ENCODE results near the gene MMP11. TPM values are rescaled to one million over a fixed set of nuclear protein-coding genes. Genes with fewer than 3 reads are reported as not detected.
A peak's percentile ranks its signal among the peaks of the same experiment; 100 is the strongest.
"Not testable (repeated sequence)": the region's sequence is repeated elsewhere in the genome, so short reads cannot be mapped to it uniquely, and the experiment has no call there.

The MMP11 gene
- total RNA-seq: 1 to 10 TPM in 2 of 4 donors, under 1 TPM in 1, not detected in 1; 0.60 to 3.9 (median 2.1) TPM

- peak in 1 of 2 donors; percentile 77 for DNase-seq (ENCODE audit: low spot score in 2 of 2)
- Histone ChIP-seq H3K36me3 (no peaks in the 10 kb centered on the region), H3K4me1 (peaks cover 49% of the 10 kb centered on the region), H3K9me3 (no peaks in the 10 kb centered on the region), H3K4me3 (peak within 1 kb of the TSS; percentile 56), H3K27me3 (no peaks in the 10 kb centered on the region), H3K27ac (no peak within 1 kb of the TSS)
- WGBS: 30% methylated on average over 7 of the region's 79 CpGs
- TF ChIP-seq POLR2A (IDR thresholded peaks at IDR 0.05) (no peak), POLR2AphosphoS5 (IDR thresholded peaks at IDR 0.05) (no peak), EP300 (IDR thresholded peaks at IDR 0.05) (no peak), CTCF (IDR thresholded peaks at IDR 0.05) (no peak)
These were observed at the start of gene MMP11 for GRCh38 chr22:23772649-23773473. TSS of gene MMP11 (plus strand) at chr22:23772849. CDS start at chr22:23772871, 22 bp downstream.

GRCh38 chr22:23728108-23728507 lies 44.5 kb upstream of the MMP11 start:
- H3K36me3 ChIP-seq; DNase-seq (ENCODE audit: low spot score in 2 of 2); H3K9me3 ChIP-seq; H3K27me3 ChIP-seq; H3K4me3 ChIP-seq; H3K27ac ChIP-seq; H3K4me1 ChIP-seq: not testable (repeated sequence)
- 81% methylated on average over 4 of the region's 4 CpGs for WGBS

- H3K36me3 ChIP-seq: peaks cover 20% of the 10 kb centered on the region
- no peaks in the 10 kb centered on the region for H3K4me1 ChIP-seq
- no peaks in the 10 kb centered on the region for H3K9me3 ChIP-seq
- no peak overlapping the region for H3K27ac ChIP-seq
- DNase-seq (ENCODE audit: low spot score in 2 of 2): no peak
- no peak overlapping the region for H3K4me3 ChIP-seq
- H3K27me3 ChIP-seq: no peaks in the 10 kb centered on the region
- TF ChIP-seq CTCF (IDR thresholded peaks at IDR 0.05) (no peak), POLR2AphosphoS5 (IDR thresholded peaks at IDR 0.05) (no peak), POLR2A (IDR thresholded peaks at IDR 0.05) (no peak), EP300 (IDR thresholded peaks at IDR 0.05) (no peak)
These were observed 35.0 kb upstream of the MMP11 start for GRCh38 chr22:23737696-23738095.

- H3K9me3 ChIP-seq: no peaks in the 10 kb centered on the region
- H3K4me3 ChIP-seq: no peak overlapping the region
- no peak for DNase-seq (ENCODE audit: low spot score in 2 of 2)
- no peaks in the 10 kb centered on the region for H3K27me3 ChIP-seq
- no peak for TF ChIP-seq POLR2A (IDR thresholded peaks at IDR 0.05)
- no peak for TF ChIP-seq POLR2AphosphoS5 (IDR thresholded peaks at IDR 0.05)
- TF ChIP-seq CTCF (IDR thresholded peaks at IDR 0.05): no peak
- no peak for TF ChIP-seq EP300 (IDR thresholded peaks at IDR 0.05)
- no peak overlapping the region for H3K27ac ChIP-seq
- H3K4me1 ChIP-seq: peaks cover 4% of the 10 kb centered on the region
- peaks cover 45% of the 10 kb centered on the region for H3K36me3 ChIP-seq
- 75% methylated on average over 3 of the region's 7 CpGs for WGBS
These were observed 30.0 kb upstream of the MMP11 start for GRCh38 chr22:23742505-23743264.

- TF ChIP-seq POLR2AphosphoS5 (IDR thresholded peaks at IDR 0.05) (no peak), EP300 (IDR thresholded peaks at IDR 0.05) (no peak), POLR2A (IDR thresholded peaks at IDR 0.05) (no peak), CTCF (IDR thresholded peaks at IDR 0.05) (no peak)
- Histone ChIP-seq H3K4me3 (no peak overlapping the region), H3K27me3 (no peaks in the 10 kb centered on the region), H3K36me3 (peaks cover 45% of the 10 kb centered on the region), H3K4me1 (peaks cover 4% of the 10 kb centered on the region), H3K27ac (no peak overlapping the region), H3K9me3 (no peaks in the 10 kb centered on the region)
- DNase-seq (ENCODE audit: low spot score in 2 of 2): no peak
- 78% methylated on average over 2 of the region's 2 CpGs for WGBS
These were observed 29.3 kb upstream of the MMP11 start for GRCh38 chr22:23743303-23743705.

Measured in suprapubic skin (tissue), 4 donors.